ENCODE measurements around the gene ATF5. TPM values are rescaled to one million over a fixed set of nuclear protein-coding genes. Genes with fewer than 3 reads are reported as not detected.
"Not testable (repeated sequence)": the region's sequence is repeated elsewhere in the genome, so short reads cannot be mapped to it uniquely, and the experiment has no call there.

Gene ATF5
- total RNA-seq, 2 donors from 2014 or later, result 4.7 to 12.2 TPM

GRCh38 chr19:49957262-49957915 is 28.4 kb downstream of the ATF5 start:
- Histone ChIP-seq H3K4me3 (no peak overlapping the region), H3K4me1 (peaks cover 62% of the 10 kb centered on the region), H3K9me3 (no peaks in the 10 kb centered on the region), H3K27ac (peak overlapping the region in 3 of 4 donors; percentile 75 to 90 (median 80)), H3K36me3 (replicated peaks in 1 of 2; ENCODE audit: insufficient read depth in 1 of 2, low read depth in 2 of 2) (no peaks in the 10 kb centered on the region), H3K27me3 (no peaks in the 10 kb centered on the region)
- TF ChIP-seq POLR2A (IDR thresholded peaks at IDR 0.05) (no peak), CTCF (IDR thresholded peaks at IDR 0.05) (no peak)
- WGBS, 2 donors, result 22 to 40% methylated on average over 10 of the region's 10 CpGs
- intact Hi-C loops (cut with DNase I), result no loop called here
- DNase-seq, result peak in 2 of 4 donors; percentile 46 to 62
- peak; percentile 64 for ATAC-seq

GRCh38 chr19:49958144-49958543 is 29.1 kb downstream of the ATF5 start:
- H3K27me3 ChIP-seq; DNase-seq; H3K36me3 ChIP-seq (replicated peaks in 1 of 2; ENCODE audit: insufficient read depth in 1 of 2, low read depth in 2 of 2); H3K4me3 ChIP-seq; H3K9me3 ChIP-seq; intact Hi-C loops (cut with DNase I); ATAC-seq: not testable (repeated sequence)
- Histone ChIP-seq H3K4me1 (peaks cover 54% of the 10 kb centered on the region), H3K27ac (peak overlapping the region in 3 of 4 donors; percentile 59 to 90 (median 72))
- 22 to 42% methylated on average over 2 to 9 of the region's 9 CpGs for WGBS, 2 donors

- intact Hi-C loops (cut with DNase I), result not testable (repeated sequence)
Observed at GRCh38 chr19:49958596-49958995, 29.6 kb downstream of the ATF5 start.

GRCh38 chr19:49959892-49960291 is 30.9 kb downstream of the ATF5 start:
- peaks cover 37% of the 10 kb centered on the region for H3K4me1 ChIP-seq
- H3K27ac ChIP-seq; ATAC-seq; intact Hi-C loops (cut with DNase I); H3K4me3 ChIP-seq; DNase-seq; H3K27me3 ChIP-seq; H3K36me3 ChIP-seq (replicated peaks in 1 of 2; ENCODE audit: insufficient read depth in 1 of 2, low read depth in 2 of 2); H3K9me3 ChIP-seq: not testable (repeated sequence)
- WGBS, 2 donors, result no CpG with 5 or more reads among the region's 12 CpGs

More at GRCh38 chr19:49958596-49958995, 29.6 kb downstream of the ATF5 start:
- H3K36me3 ChIP-seq (replicated peaks in 1 of 2; ENCODE audit: insufficient read depth in 1 of 2, low read depth in 2 of 2); DNase-seq; ATAC-seq; H3K27me3 ChIP-seq; H3K4me3 ChIP-seq; H3K9me3 ChIP-seq: not testable (repeated sequence)
- H3K27ac ChIP-seq, result peak overlapping the region in 3 of 4 donors; percentile 59 to 90 (median 72)
- H3K4me1 ChIP-seq, result peaks cover 50% of the 10 kb centered on the region
- 35 to 55% methylated on average over 8 to 13 of the region's 13 CpGs for WGBS, 2 donors

- intact Hi-C loops (cut with DNase I); H3K9me3 ChIP-seq; H3K36me3 ChIP-seq (replicated peaks in 1 of 2; ENCODE audit: insufficient read depth in 1 of 2, low read depth in 2 of 2); DNase-seq; H3K27ac ChIP-seq; H3K4me3 ChIP-seq; H3K27me3 ChIP-seq; ATAC-seq: not testable (repeated sequence)
- H3K4me1 ChIP-seq, result peaks cover 26% of the 10 kb centered on the region
- 52% methylated on average over 4 of the region's 10 CpGs; no CpG with 5 or more reads in 1 of the 2 donors for WGBS, 2 donors
Observed at GRCh38 chr19:49960980-49961379, 32.0 kb downstream of the ATF5 start, which contains the start of gene SIGLEC11. SIGLEC11 (minus strand) TSS chr19:49961172; CDS start chr19:49961081, 91 bp downstream.

- intact Hi-C loops (cut with DNase I), result no loop called here
- H3K36me3 ChIP-seq (replicated peaks in 1 of 2; ENCODE audit: insufficient read depth in 1 of 2, low read depth in 2 of 2), result no peaks in the 10 kb centered on the region
- 59 to 77% methylated on average over 5 of the region's 5 CpGs for WGBS, 2 donors
- no peaks in the 10 kb centered on the region for H3K9me3 ChIP-seq
- H3K4me3 ChIP-seq, result no peak overlapping the region
- no peak for TF ChIP-seq POLR2A (IDR thresholded peaks at IDR 0.05)
- TF ChIP-seq CTCF (IDR thresholded peaks at IDR 0.05), result no peak
- H3K4me1 ChIP-seq, result peaks cover 11% of the 10 kb centered on the region
- no peaks in the 10 kb centered on the region for H3K27me3 ChIP-seq
- DNase-seq (no peak), ATAC-seq (no peak)
- no peak overlapping the region for H3K27ac ChIP-seq
Observed at GRCh38 chr19:49968279-49968922, 39.4 kb downstream of the ATF5 start.

GRCh38 chr19:49969355-49969754 is 40.4 kb downstream of the ATF5 start:
- H3K27ac ChIP-seq; intact Hi-C loops (cut with DNase I); ATAC-seq; H3K27me3 ChIP-seq; H3K36me3 ChIP-seq (replicated peaks in 1 of 2; ENCODE audit: insufficient read depth in 1 of 2, low read depth in 2 of 2); H3K9me3 ChIP-seq; H3K4me3 ChIP-seq; DNase-seq: not testable (repeated sequence)
- H3K4me1 ChIP-seq, result peaks cover 11% of the 10 kb centered on the region
- WGBS, 2 donors, result 35% methylated on average over 4 of the region's 9 CpGs; no CpG with 5 or more reads in 1 of the 2 donors
